ENCODE data around the gene IGLL5. TPM values are rescaled to one million over a fixed set of nuclear protein-coding genes. Genes with fewer than 3 reads are reported as not detected.

The IGLL5 gene
- total and polyA plus RNA-seq, 9 of the 15 experiments (the other 6 are each of a cell fraction or from before 2014, with no cell fraction given): not detected

DNA sequence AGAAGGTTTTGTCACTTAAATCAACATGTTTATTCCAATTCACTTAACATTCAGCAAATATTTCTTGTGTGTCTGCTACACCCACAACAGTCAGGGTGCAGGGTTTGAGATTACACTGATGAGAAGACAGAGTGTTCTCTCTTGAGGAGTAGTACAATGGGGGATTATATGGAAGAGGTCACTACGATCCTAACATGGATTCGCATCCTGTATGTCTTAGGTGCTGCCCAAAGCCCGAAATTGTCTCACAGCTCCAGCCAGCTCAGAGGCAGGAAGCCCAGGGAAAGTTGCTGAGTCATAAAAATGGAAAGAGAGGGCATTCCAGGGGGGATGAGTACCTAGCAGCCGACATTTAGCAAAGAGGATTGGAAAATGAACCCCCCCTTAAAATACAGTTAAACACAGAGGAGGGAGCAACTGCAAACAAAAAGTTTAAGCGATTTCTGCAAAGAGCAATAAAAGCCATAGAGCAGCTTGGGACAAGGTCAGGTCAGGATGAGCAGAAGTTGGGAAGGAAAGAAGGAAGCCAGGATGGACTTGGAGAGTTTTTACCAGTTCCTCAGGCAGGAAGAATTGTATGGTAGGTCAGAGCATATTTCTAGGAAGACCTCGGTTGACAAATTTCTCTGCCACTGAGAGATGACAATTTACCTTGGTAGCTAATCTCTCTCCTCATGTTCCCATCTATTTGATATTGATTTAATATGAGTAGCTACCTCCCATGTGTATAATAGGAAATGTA lies 49.5 kb downstream of the IGLL5 start (continued):
- TF ChIP-seq CREM (IDR thresholded peaks at IDR 0.05; ENCODE audit: low read depth) (no peak), ZNF274 (IDR thresholded peaks at IDR 0.05; ENCODE audit: borderline replicate concordance, low read depth, low read length) (no peak), LCOR (CRISPR knock-in tag; IDR thresholded peaks at IDR 0.05) (no peak), DEAF1 (CRISPR knock-in tag; IDR thresholded peaks at IDR 0.05) (no peak), ZNF280B (CRISPR knock-in tag; IDR thresholded peaks at IDR 0.05) (no peak), YBX1 (IDR thresholded peaks at IDR 0.05) (no peak), HDAC2 (IDR thresholded peaks at IDR 0.05) (no peak), PRMT5 (CRISPR knock-in tag; IDR thresholded peaks at IDR 0.05) (no peak), ZNF124 (CRISPR knock-in tag; IDR thresholded peaks at IDR 0.05) (no peak), SRF (CRISPR knock-in tag; IDR thresholded peaks at IDR 0.05) (0 out of 4 replicates have a peak, but pooled peaks of 1 of the 2 experiments have one; percentile 15)

All from K562 (cell line).